Ovary (tissue), 9 donors: ENCODE measurements around the gene DNTT. TPM values are rescaled to one million over a fixed set of nuclear protein-coding genes. Genes with fewer than 3 reads are reported as not detected.

Experiments
- DNase-seq, 5 donors: peaks; one replicate each; pipeline ENCODE4 v3.0.0-alpha.2; 2019 to 2020
- H3K27ac ChIP-seq, 2 donors: fragments of 200-600 bp; one replicate each; pipeline versions ENCODE4 v1.5.1 to v1.8.0; 2019 to 2022
- H3K27me3 ChIP-seq: fragments of 200-600 bp; one replicate; pipeline ENCODE4 v1.8.0; 2022
- H3K36me3 ChIP-seq: fragments of 200-600 bp; sonication (generic); one replicate; pipeline ENCODE4 v1.5.1; 2019
- H3K4me1 ChIP-seq: one replicate; pipeline ENCODE4 v1.8.1; 2013; ENCODE audit warnings: mild to moderate bottlenecking, moderate library complexity; ENCODE audit not compliant: insufficient read depth
- H3K4me3 ChIP-seq: fragments of 200-600 bp; sonication (generic); one replicate; pipeline ENCODE4 v1.5.1; 2017
- H3K9me3 ChIP-seq, 2 donors: fragments of 200-600 bp in 1 of 2; sonication (generic) in 1 of 2; one replicate each; pipeline versions ENCODE4 v1.5.1 to v1.8.1; 2013 to 2019; ENCODE audit warnings: mild to moderate bottlenecking in 1 of 2, moderate library complexity in 1 of 2
- EP300 ChIP-seq: sonication (generic); formaldehyde crosslinking; IDR thresholded peaks from one replicate; pipeline ENCODE4 v1.6.1; 2017; ENCODE audit warnings: antibody characterized with exemption
- POLR2A ChIP-seq: fragments of 450-650 bp; IDR thresholded peaks from one replicate; pipeline ENCODE4 v1.6.1; 2017; ENCODE audit warnings: antibody characterized with exemption, mild to moderate bottlenecking, moderate library complexity
- WGBS, 3 donors: extraction: QIAGEN DNeasy Blood & Tissue Kit in 1 of 3; methylation state at CpG; one replicate each; pipeline versions ENCODE4 v1.1.5 to v1.1.7; 2013 to 2017; 5-methylcytosine and 5-hydroxymethylcytosine counted together
- intact Hi-C, 4 donors: fragments of 100-400 bp; cut with DNase I; formaldehyde crosslinking; loops; one replicate each; pipeline versions ENCODE4 v1.11.0 to v1.15.1; 2022 to 2023
- polyA plus RNA-seq, 2 donors: library from polyadenylated mRNA; stranded (reverse); fragments of 200-250 nt in 1 of 2; fragments of 350-450 nt in 1 of 2; fragmentation: Illumina TruSeq in 1 of 2; extraction: RNeasy Lipid Tissue Mini Kit (QIAGEN cat#74804) in 1 of 2; gene quantifications; one replicate each; pipeline ENCODE4 v1.2.3, GENCODE V29; 2013 to 2014
- total RNA-seq, 7 donors: library from RNA; depleted of rRNA in 2 of 7; stranded (reverse); fragments of >200 nt in 2 of 7; fragmentation: NEBNext Ultra II Directional in 3 of 7; extraction: Animal tissue kit (Norgen Biotek cat#: 25700) in 3 of 7; gene quantifications; one replicate each; pipeline versions ENCODE4 v1.1.0 to v1.2.4, GENCODE V29; 2016 to 2023
- TF ChIP-seq, protein P1 (sequence below), 3 donors: fragments of 450-650 bp in 2 of 3; fragments of 200-600 bp in 1 of 3; IDR thresholded peaks; one replicate each; pipeline versions ENCODE4 v1.5.1 to v1.8.0; 2016 to 2022; ENCODE audit warnings: antibody characterized with exemption in 3 of 3, mild to moderate bottlenecking in 1 of 3
- donor health status: DM: no; HTN: no; CAD: no; lungs with moderate emphysema.
- donor health status: DM: no; HTN: no; CAD: no.
- donor health status: Bipolar disorder and iron deficiency.
- donor health status: DM: yes; HTN: yes; CAD: no.
- donor health status: DM: no; HTN: no; CAD: no.
- donor health status: DM: yes; HTN: yes; CAD: no.

Gene DNTT
- total and polyA plus RNA-seq, 9 donors: not detected

DNA sequence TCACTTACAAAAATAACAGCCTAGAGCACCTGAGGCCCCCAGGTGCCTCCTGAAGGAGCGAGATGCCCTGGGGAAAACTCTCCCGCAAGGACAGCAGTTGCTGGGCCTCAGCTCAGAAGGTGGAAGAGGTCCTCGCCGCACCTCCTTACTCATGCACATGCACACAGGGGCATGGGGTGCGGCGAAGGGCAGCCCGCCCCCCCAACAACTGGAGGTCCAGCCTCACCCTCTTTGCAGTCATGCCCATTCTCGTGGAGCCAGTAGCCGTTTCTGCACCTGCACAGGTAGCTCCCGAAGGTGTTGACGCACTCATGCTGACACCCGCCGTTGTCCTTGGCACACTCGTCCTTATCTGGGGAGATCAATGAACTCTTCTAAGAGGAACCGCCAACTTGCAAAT is 74.5 kb downstream of the DNTT start:
- no peak overlapping the region for H3K27ac ChIP-seq
- H3K4me3 ChIP-seq: no peak overlapping the region
- no peaks in the 10 kb centered on the region for H3K27me3 ChIP-seq
- DNase-seq: no peak
- TF ChIP-seq, protein P1, sequence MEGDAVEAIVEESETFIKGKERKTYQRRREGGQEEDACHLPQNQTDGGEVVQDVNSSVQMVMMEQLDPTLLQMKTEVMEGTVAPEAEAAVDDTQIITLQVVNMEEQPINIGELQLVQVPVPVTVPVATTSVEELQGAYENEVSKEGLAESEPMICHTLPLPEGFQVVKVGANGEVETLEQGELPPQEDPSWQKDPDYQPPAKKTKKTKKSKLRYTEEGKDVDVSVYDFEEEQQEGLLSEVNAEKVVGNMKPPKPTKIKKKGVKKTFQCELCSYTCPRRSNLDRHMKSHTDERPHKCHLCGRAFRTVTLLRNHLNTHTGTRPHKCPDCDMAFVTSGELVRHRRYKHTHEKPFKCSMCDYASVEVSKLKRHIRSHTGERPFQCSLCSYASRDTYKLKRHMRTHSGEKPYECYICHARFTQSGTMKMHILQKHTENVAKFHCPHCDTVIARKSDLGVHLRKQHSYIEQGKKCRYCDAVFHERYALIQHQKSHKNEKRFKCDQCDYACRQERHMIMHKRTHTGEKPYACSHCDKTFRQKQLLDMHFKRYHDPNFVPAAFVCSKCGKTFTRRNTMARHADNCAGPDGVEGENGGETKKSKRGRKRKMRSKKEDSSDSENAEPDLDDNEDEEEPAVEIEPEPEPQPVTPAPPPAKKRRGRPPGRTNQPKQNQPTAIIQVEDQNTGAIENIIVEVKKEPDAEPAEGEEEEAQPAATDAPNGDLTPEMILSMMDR (IDR thresholded peaks at IDR 0.05): no peak
- TF ChIP-seq POLR2A: no peak
- TF ChIP-seq EP300: no peak
- intact Hi-C loops: no loop called here
- peaks cover 2% of the 10 kb centered on the region for H3K4me1 ChIP-seq
- no peaks in the 10 kb centered on the region for H3K36me3 ChIP-seq
- no peaks in the 10 kb centered on the region for H3K9me3 ChIP-seq
- 83 to 86% (median 83%) methylated on average over 15 of the region's 15 CpGs for WGBS, 3 donors

GRCh38 chr10:96379758-96380157 is 75.5 kb downstream of the DNTT start:
- Histone ChIP-seq H3K36me3 (no peaks in the 10 kb centered on the region), H3K9me3 (no peaks in the 10 kb centered on the region), H3K4me3 (no peak overlapping the region), H3K27me3 (no peaks in the 10 kb centered on the region), H3K27ac (no peak overlapping the region), H3K4me1 (peaks cover 2% of the 10 kb centered on the region)
- DNase-seq: no peak
- intact Hi-C loops: no loop called here
- TF ChIP-seq EP300: no peak
- TF ChIP-seq, protein P1 (IDR thresholded peaks at IDR 0.05): no peak
- TF ChIP-seq POLR2A: no peak
- WGBS, 3 donors: 70 to 84% (median 80%) methylated on average over 8 of the region's 8 CpGs

DNA sequence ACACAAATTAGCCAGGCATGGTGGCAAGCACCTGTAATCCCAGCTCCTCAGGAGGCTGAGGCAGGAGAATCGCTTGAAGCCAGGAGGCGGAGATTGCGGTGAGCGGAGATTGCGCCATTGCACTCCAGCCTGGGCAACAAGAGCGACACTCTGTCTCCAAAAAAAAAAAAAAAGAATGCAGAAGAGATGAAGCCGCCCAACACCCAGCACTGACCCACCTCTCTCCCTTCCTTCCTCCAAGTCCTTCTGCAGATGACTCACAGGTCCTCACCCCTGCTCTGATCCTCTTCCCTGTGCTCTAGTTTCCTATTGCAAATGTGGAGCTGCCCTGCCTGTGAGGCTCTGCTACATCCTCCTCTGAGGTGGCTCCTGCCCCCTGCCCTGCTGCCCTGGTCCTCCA is 76.6 kb downstream of the DNTT start:
- Histone ChIP-seq H3K27ac (no peak overlapping the region), H3K36me3 (no peaks in the 10 kb centered on the region), H3K27me3 (no peaks in the 10 kb centered on the region), H3K4me1 (no peaks in the 10 kb centered on the region), H3K4me3 (no peak overlapping the region), H3K9me3 (no peaks in the 10 kb centered on the region)
- intact Hi-C loops: no loop called here
- TF ChIP-seq EP300 (no peak), POLR2A (no peak)
- TF ChIP-seq, protein P1 (IDR thresholded peaks at IDR 0.05): no peak
- no peak for DNase-seq
- 91 to 94% (median 93%) methylated on average over 7 of the region's 7 CpGs for WGBS, 3 donors

DNA sequence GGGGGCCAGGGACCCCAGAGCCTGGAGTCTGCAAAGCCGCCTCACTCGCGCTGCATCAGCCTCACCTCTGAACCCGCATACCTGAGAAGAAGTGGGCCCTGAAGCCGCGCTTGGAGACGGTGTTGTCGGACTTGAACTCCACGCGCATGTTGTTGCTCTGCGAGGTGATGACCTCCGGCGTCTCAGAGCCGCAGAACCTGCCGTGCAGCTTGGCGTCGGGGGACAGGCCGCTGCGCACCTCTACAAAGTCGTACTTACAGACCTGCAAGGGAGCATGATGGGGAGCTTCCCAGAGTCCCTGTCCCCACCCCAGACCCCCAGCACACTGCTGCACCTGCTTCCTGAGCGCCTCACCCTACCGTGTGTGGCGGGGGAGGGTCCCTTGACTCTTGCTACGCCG is 80.3 kb downstream of the DNTT start:
- no peak for TF ChIP-seq EP300
- TF ChIP-seq, protein P1 (IDR thresholded peaks at IDR 0.05): no peak
- no peak for TF ChIP-seq POLR2A
- H3K27ac ChIP-seq: no peak overlapping the region
- H3K4me1 ChIP-seq: no peaks in the 10 kb centered on the region
- H3K9me3 ChIP-seq: no peaks in the 10 kb centered on the region
- 69 to 77% (median 73%) methylated on average over 25 of the region's 25 CpGs for WGBS, 3 donors
- DNase-seq: no peak
- intact Hi-C loops: no loop called here
- no peak overlapping the region for H3K4me3 ChIP-seq
- no peaks in the 10 kb centered on the region for H3K27me3 ChIP-seq
- no peaks in the 10 kb centered on the region for H3K36me3 ChIP-seq

GRCh38 chr10:96387161-96387560 is 82.9 kb downstream of the DNTT start:
- Histone ChIP-seq H3K36me3 (no peaks in the 10 kb centered on the region), H3K27ac (no peak overlapping the region), H3K4me1 (no peaks in the 10 kb centered on the region), H3K4me3 (no peak overlapping the region), H3K9me3 (no peaks in the 10 kb centered on the region), H3K27me3 (no peaks in the 10 kb centered on the region)
- TF ChIP-seq POLR2A: no peak
- TF ChIP-seq EP300: no peak
- TF ChIP-seq, protein P1 (IDR thresholded peaks at IDR 0.05): no peak
- no peak for DNase-seq
- intact Hi-C loops: no loop called here
- 63 to 81% (median 68%) methylated on average over 2 of the region's 2 CpGs for WGBS, 3 donors
